Fibroblast of the conjunctiva (primary cell): ENCODE data around the gene ERBB2.
"Not testable (repeated sequence)": the region's sequence is repeated elsewhere in the genome, so short reads cannot be mapped to it uniquely, and the experiment has no call there.

Experiments
- DNase-seq: peaks from one replicate; pipeline ENCODE4 v3.0.0-alpha.2; 2010; ENCODE audit warnings: low read depth

The ERBB2 gene

GRCh38 chr17:39745335-39746144 lies 45.7 kb downstream of the ERBB2 start:
- DNase-seq: no peak

- no peak for DNase-seq
Measured at GRCh38 chr17:39746145-39746461, 46.2 kb downstream of the ERBB2 start.

- DNase-seq: no peak
Measured at GRCh38 chr17:39747745-39748144, 47.9 kb downstream of the ERBB2 start.

- DNase-seq: not testable (repeated sequence)
Measured at GRCh38 chr17:39748444-39749034, 48.7 kb downstream of the ERBB2 start.

- DNase-seq: no peak
Measured at GRCh38 chr17:39750131-39751015, 50.5 kb downstream of the ERBB2 start.

- no peak for DNase-seq
Measured at GRCh38 chr17:39751016-39751543, 51.2 kb downstream of the ERBB2 start.

- DNase-seq: no peak
Measured at GRCh38 chr17:39751637-39752036, 51.8 kb downstream of the ERBB2 start.

GRCh38 chr17:39752241-39752881 lies 52.5 kb downstream of the ERBB2 start:
- no peak for DNase-seq

- no peak for DNase-seq
Measured at GRCh38 chr17:39753514-39754160, 53.8 kb downstream of the ERBB2 start.

GRCh38 chr17:39754161-39754957 lies 54.5 kb downstream of the ERBB2 start:
- peak; percentile 75 for DNase-seq

GRCh38 chr17:39754958-39755553 lies 55.2 kb downstream of the ERBB2 start:
- no peak for DNase-seq

GRCh38 chr17:39755554-39756379 lies 55.9 kb downstream of the ERBB2 start:
- DNase-seq: no peak

GRCh38 chr17:39756380-39757079 lies 56.7 kb downstream of the ERBB2 start:
- DNase-seq: no peak

GRCh38 chr17:39757176-39757662 lies 57.4 kb downstream of the ERBB2 start:
- no peak for DNase-seq

- DNase-seq: no peak
Measured at GRCh38 chr17:39757931-39758873, 58.3 kb downstream of the ERBB2 start.

- no peak for DNase-seq
Measured at GRCh38 chr17:39759204-39759603, 59.3 kb downstream of the ERBB2 start.

GRCh38 chr17:39761861-39762496 lies 62.1 kb downstream of the ERBB2 start:
- no peak for DNase-seq
